GM23248 (cell line): ENCODE data around the gene GTF2H1. TPM values are rescaled to one million over a fixed set of nuclear protein-coding genes. Genes with fewer than 3 reads are reported as not detected.
A peak's percentile ranks its signal among the peaks of the same experiment; 100 is the strongest.

Source experiments
- DNase-seq: peaks from one replicate; pipeline ENCODE4 v3.0.0-alpha.2; 2015
- H2AFZ ChIP-seq: fragments of 200-600 bp; sonication (generic); 2 replicates; pipeline ENCODE4 v1.6.1; 2016; ENCODE audit warnings: antibody characterized with exemption
- H3F3A ChIP-seq: fragments of 200-600 bp; sonication (generic); 2 replicates; pipeline ENCODE4 v1.6.1; 2016; ENCODE audit warnings: mild to moderate bottlenecking, antibody characterized with exemption, mixed run types; ENCODE audit not compliant: insufficient read depth
- H3K27ac ChIP-seq: fragments of 200-600 bp; sonication (generic); 2 replicates; pipeline ENCODE4 v1.5.1; 2016; ENCODE audit warnings: mild to moderate bottlenecking
- H3K27me3 ChIP-seq: fragments of 200-600 bp; sonication (generic); replicated peaks from 2 replicates; pipeline ENCODE4 v1.6.1; 2016; ENCODE audit warnings: mild to moderate bottlenecking; ENCODE audit not compliant: insufficient read depth
- H3K36me3 ChIP-seq: fragments of 200-600 bp; sonication (generic); 2 replicates; pipeline ENCODE4 v1.6.1; 2016; ENCODE audit warnings: low read depth, mild to moderate bottlenecking
- H3K4me1 ChIP-seq: fragments of 200-600 bp; sonication (generic); 2 replicates; pipeline ENCODE4 v1.6.1; 2016; ENCODE audit warnings: mild to moderate bottlenecking; ENCODE audit not compliant: insufficient read depth
- H3K4me2 ChIP-seq: fragments of 200-600 bp; sonication (generic); one replicate; pipeline ENCODE4 v1.6.1; 2016; ENCODE audit warnings: mild to moderate bottlenecking; ENCODE audit not compliant: unreplicated experiment
- H3K4me3 ChIP-seq: fragments of 200-600 bp; sonication (generic); 2 replicates; pipeline ENCODE4 v1.5.1; 2016; ENCODE audit warnings: mild to moderate bottlenecking
- H3K79me2 ChIP-seq: fragments of 200-600 bp; sonication (generic); 2 replicates; pipeline ENCODE4 v1.6.1; 2016; ENCODE audit warnings: mild to moderate bottlenecking; ENCODE audit not compliant: insufficient read depth
- H3K9ac ChIP-seq: fragments of 200-600 bp; sonication (generic); 2 replicates; pipeline ENCODE4 v1.6.1; 2016; ENCODE audit warnings: mild to moderate bottlenecking
- H3K9me2 ChIP-seq: fragments of 200-600 bp; sonication (generic); 2 replicates; pipeline ENCODE4 v1.6.1; 2016; ENCODE audit warnings: mixed run types, mild to moderate bottlenecking, moderate library complexity; ENCODE audit not compliant: insufficient read depth
- H3K9me3 ChIP-seq: fragments of 200-600 bp; sonication (generic); one replicate; pipeline ENCODE4 v1.6.1; 2017; ENCODE audit warnings: low read depth
- H4K20me1 ChIP-seq: fragments of 200-600 bp; sonication (generic); 2 replicates; pipeline ENCODE4 v1.6.0; 2016; ENCODE audit not compliant: insufficient read depth
- EZH2 ChIP-seq: fragments of 200-600 bp; sonication (generic); IDR thresholded peaks from 2 replicates; pipeline ENCODE4 v1.6.1; 2018; ENCODE audit warnings: antibody characterized with exemption, mild to moderate bottlenecking; ENCODE audit not compliant: insufficient read depth, poor library complexity, severe bottlenecking
- EZH2phosphoT487 ChIP-seq: fragments of 200-600 bp; sonication (generic); IDR thresholded peaks from 2 replicates; pipeline ENCODE4 v1.6.1; 2018; ENCODE audit warnings: antibody characterized with exemption, moderate library complexity, mild to moderate bottlenecking, low read depth; ENCODE audit not compliant: insufficient read depth
- WGBS, 2 experiments: methylation state at CpG; one replicate each; pipeline ENCODE4 v1.1.6; 2015 to 2017; ENCODE audit warnings: low lambda C conversion rate in 2 of 2, low coverage in 1 of 2; ENCODE audit errors: missing lambda C conversion rate in 2 of 2; 5-methylcytosine and 5-hydroxymethylcytosine counted together
- in situ Hi-C: fragments of 300-500 bp; cut with MboI; formaldehyde crosslinking; loops from 2 replicates; pipeline ENCODE4 v1.15.0; 2020
- polyA plus RNA-seq: library from polyadenylated mRNA; unstranded; fragments of >200 nt; fragmentation: Nextera tagmentation; extraction: Ambion mirVana; gene quantifications from 2 replicates; pipeline ENCODE4 v1.2.1, GENCODE V29; 2016
- total RNA-seq: library from RNA; depleted of rRNA; stranded (reverse); fragments of >200 nt; shearing (Covaris generic); gene quantifications from 2 replicates; pipeline ENCODE4 v1.2.3, GENCODE V29; 2014

The GTF2H1 gene
- total and polyA plus RNA-seq, 2 experiments from 2014 or later: 61.6 to 89.8 TPM

DNA sequence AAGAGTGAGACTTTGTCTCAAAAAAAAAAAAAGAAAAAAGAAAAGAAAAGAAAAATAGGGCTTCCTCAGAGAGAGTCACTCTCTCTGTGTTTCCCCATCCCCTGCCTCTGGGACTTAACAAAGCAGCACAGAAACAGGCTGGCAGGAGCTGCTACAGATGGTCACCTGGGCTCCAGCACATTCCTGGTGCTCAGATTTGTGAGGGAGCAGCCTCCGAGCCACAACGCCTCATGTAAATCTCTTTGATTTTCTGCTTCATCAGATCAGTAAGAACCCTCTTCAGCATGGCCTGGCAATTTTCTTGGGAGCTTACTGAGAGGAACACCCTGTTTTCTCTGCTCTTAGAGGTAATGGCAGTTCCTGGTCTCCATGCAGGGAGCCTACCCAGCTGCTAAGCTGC, 56.8 kb downstream of the GTF2H1 start:
- DNase-seq: no peak
- WGBS, 2 experiments: 44 to 50% methylated on average over 2 of the region's 2 CpGs
- H3K79me2 ChIP-seq: no peaks in the 10 kb centered on the region

DNA sequence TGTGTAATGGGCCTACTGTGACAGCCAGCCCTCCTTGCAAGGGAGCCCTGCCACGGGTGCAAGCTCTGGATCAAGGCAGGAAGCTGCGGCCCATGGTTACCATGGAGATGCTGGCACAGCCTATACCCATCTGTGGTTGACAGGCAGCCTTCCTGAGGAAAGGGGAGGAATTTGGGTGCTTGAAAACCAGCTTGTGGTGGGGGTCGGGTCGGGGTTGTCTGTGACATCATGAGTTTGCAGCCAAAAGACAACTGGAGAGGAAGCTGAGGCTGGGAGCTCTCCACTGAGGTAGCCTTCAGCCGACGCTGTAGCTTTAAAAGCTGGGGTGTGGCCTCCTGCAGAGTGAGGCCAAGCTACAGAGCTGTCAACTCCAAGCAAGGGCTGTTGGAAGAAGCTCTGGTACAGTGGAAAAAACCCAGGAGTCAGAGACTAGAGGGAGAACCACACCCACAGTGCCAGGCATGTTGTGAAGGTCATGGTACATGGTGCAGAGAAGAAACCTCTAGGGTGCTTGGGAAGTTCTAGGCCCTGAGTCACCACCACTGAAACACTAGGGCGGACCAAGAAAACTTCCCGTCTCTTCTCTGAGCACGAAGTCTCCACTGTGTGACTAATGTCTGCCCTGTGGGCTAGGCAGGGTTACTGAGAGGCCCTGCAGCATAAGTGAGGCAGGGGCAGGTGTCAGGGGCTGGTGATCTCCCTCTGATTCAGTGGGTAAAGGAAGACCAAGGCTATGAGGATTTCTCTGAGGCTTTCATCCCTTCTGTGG, 61.2 kb downstream of the GTF2H1 start:
- Histone ChIP-seq H4K20me1 (no peaks in the 10 kb centered on the region), H3K4me1 (peaks cover 32% of the 10 kb centered on the region), H3K4me2 (peak overlapping the region; percentile 85), H3K9me2 (no peaks in the 10 kb centered on the region), H3K79me2 (no peaks in the 10 kb centered on the region), H3K9me3 (no peaks in the 10 kb centered on the region), H2AFZ (peak overlapping the region; percentile 65), H3K4me3 (peak overlapping the region; percentile 54), H3K9ac (peak overlapping the region; percentile 86), H3K27ac (peak overlapping the region; percentile 99), H3K36me3 (no peaks in the 10 kb centered on the region), H3K27me3 (no peaks in the 10 kb centered on the region), H3F3A (peaks cover 35% of the 10 kb centered on the region)
- DNase-seq: peak; percentile 100
- in situ Hi-C loops: loop anchor here (10.0 kb wide), 1 partner anchor 59 kb away; the partner anchor contains the start of genes GTF2H1 and HPS5
- no peak for TF ChIP-seq EZH2
- no peak for TF ChIP-seq EZH2phosphoT487
- 1 to 2% methylated on average over 9 of the region's 9 CpGs for WGBS, 2 experiments

More for the DNA sequence above, 56.8 kb downstream of the GTF2H1 start:
- Histone ChIP-seq H3K9me2 (no peaks in the 10 kb centered on the region), H3K27ac (no peak overlapping the region), H4K20me1 (no peaks in the 10 kb centered on the region), H3K9ac (no peak overlapping the region), H3K4me1 (peaks cover 19% of the 10 kb centered on the region), H3K4me3 (no peak overlapping the region), H3K4me2 (no peak overlapping the region), H3K36me3 (no peaks in the 10 kb centered on the region), H3K9me3 (no peaks in the 10 kb centered on the region), H3F3A (peaks cover 16% of the 10 kb centered on the region), H2AFZ (no peak overlapping the region), H3K27me3 (no peaks in the 10 kb centered on the region)
- TF ChIP-seq EZH2 (no peak), EZH2phosphoT487 (no peak)
- in situ Hi-C loops: no loop called here

DNA sequence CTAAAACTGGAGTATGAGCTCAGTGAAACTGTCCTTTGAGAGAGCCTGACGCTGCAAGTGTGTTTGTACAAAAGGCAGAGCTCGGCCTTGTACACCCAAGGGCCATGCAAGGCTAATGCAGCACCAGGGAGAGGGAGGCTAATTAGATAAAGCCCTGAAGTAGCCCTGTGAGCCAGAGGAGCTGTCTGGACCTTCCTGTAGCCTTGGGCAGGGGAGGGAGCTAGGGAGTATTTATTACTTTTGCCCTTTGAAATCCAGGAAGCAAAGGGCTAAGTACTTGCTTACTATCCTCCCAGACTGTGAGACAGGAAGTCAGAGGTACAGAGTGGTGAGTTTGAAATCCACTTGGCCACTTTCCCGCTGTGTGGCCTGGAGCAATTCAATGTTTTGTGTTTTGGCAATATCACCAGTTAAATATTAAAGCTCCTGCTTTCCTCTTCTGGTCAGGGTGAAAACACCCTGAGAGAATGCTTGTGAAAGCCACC, 61.8 kb downstream of the GTF2H1 start:
- no peaks in the 10 kb centered on the region for H3K9me2 ChIP-seq
- no peaks in the 10 kb centered on the region for H3K9me3 ChIP-seq
- peak overlapping the region; percentile 50 for H3K4me3 ChIP-seq
- no peaks in the 10 kb centered on the region for H4K20me1 ChIP-seq
- peak overlapping the region; percentile 86 for H3K9ac ChIP-seq
- in situ Hi-C loops: loop anchor here (10.0 kb wide), 1 partner anchor 59 kb away; the partner anchor contains the start of genes GTF2H1 and HPS5
- WGBS, 2 experiments: 0% methylated on average over 3 of the region's 3 CpGs
- H2AFZ ChIP-seq: peak overlapping the region; percentile 39
- H3K79me2 ChIP-seq: no peaks in the 10 kb centered on the region
- peaks cover 35% of the 10 kb centered on the region for H3F3A ChIP-seq
- H3K4me2 ChIP-seq: peak overlapping the region; percentile 85
- peaks cover 32% of the 10 kb centered on the region for H3K4me1 ChIP-seq
- no peak for TF ChIP-seq EZH2
- no peak for TF ChIP-seq EZH2phosphoT487
- peak; percentile 91 for DNase-seq
- no peaks in the 10 kb centered on the region for H3K27me3 ChIP-seq
- no peaks in the 10 kb centered on the region for H3K36me3 ChIP-seq
- H3K27ac ChIP-seq: peak overlapping the region; percentile 99

DNA sequence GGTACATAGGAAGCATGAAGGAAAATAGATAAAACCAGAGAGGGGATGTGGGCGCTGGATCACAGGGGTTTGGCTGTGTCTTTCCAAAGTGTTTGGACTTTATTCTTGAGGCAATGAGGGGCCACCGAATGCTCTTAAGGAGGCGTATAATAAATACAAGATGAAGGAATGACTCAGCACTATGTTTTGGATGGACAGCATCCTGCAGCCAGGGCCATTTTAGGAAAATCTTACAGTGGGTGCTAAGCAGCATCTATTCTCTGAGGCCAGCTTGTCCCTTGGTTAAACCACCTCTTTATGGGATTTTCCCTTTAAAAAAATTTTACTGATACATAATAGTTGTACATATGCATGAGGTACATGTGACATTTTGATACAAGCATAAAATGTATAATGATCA, 67.7 kb downstream of the GTF2H1 start:
- H3K4me2 ChIP-seq: no peak overlapping the region
- no peak overlapping the region for H3K9ac ChIP-seq
- H3K36me3 ChIP-seq: peaks cover 3% of the 10 kb centered on the region; the same call in 1 of the 2 replicates
- H3K27ac ChIP-seq: no peak overlapping the region
- TF ChIP-seq EZH2: no peak
- TF ChIP-seq EZH2phosphoT487: no peak
- H3K4me3 ChIP-seq: no peak overlapping the region
- no peak overlapping the region for H2AFZ ChIP-seq
- H3K9me2 ChIP-seq: no peaks in the 10 kb centered on the region
- H3K27me3 ChIP-seq: no peaks in the 10 kb centered on the region
- in situ Hi-C loops: loop anchor here (5.0 kb wide), 1 partner anchor 38 kb away; no protein-coding TSS in a partner anchor
- peak; percentile 4 for DNase-seq
- H3K4me1 ChIP-seq: peaks cover 30% of the 10 kb centered on the region
- no peaks in the 10 kb centered on the region for H4K20me1 ChIP-seq
- peaks cover 15% of the 10 kb centered on the region for H3K79me2 ChIP-seq
- 52 to 68% methylated on average over 3 of the region's 3 CpGs for WGBS, 2 experiments
- peaks cover 46% of the 10 kb centered on the region for H3F3A ChIP-seq
- no peaks in the 10 kb centered on the region for H3K9me3 ChIP-seq
